CD14-positive monocyte (primary cell): Measurements from ENCODE around the gene ASTN2. TPM values are rescaled to one million over a fixed set of nuclear protein-coding genes. Genes with fewer than 3 reads are reported as not detected.

Experiments used
- DNase-seq, 3 donors: peaks; one replicate each; pipeline ENCODE4 v3.0.0-alpha.2; 2011 to 2022
- H2AFZ ChIP-seq: 2 replicates; pipeline ENCODE4 v1.6.0; 2012; ENCODE audit warnings: mild to moderate bottlenecking, low read depth, low read length, inconsistent platforms; ENCODE audit not compliant: insufficient read depth, poor library complexity, severe bottlenecking
- H3K27ac ChIP-seq, 2 donors: 1 replicate in 1 of 2; 2 replicates in 1 of 2; pipeline ENCODE4 v1.5.1; 2012 to 2013; ENCODE audit warnings: low read length in 2 of 2, control low read depth in 1 of 2, inconsistent platforms in 1 of 2, low read depth in 1 of 2, mild to moderate bottlenecking in 1 of 2
- H3K27me3 ChIP-seq, 2 donors: one replicate each; pipeline versions ENCODE4 v1.6.0 to v1.6.1; 2011 to 2013; ENCODE audit warnings: low read length in 2 of 2; ENCODE audit not compliant: control insufficient read depth in 2 of 2, insufficient read depth in 2 of 2
- H3K36me3 ChIP-seq, 2 donors: replicated peaks in 1 of 2; 1 replicate in 1 of 2; 2 replicates in 1 of 2; pipeline versions ENCODE4 v1.5.1 to v1.6.1; 2012 to 2013; ENCODE audit warnings: low read length in 2 of 2, control low read depth in 1 of 2, inconsistent platforms in 1 of 2, mild to moderate bottlenecking in 1 of 2; ENCODE audit not compliant: insufficient read depth in 2 of 2, control insufficient read depth in 1 of 2
- H3K4me1 ChIP-seq, 2 donors: 1 replicate in 1 of 2; 2 replicates in 1 of 2; pipeline versions ENCODE4 v1.5.1 to v1.6.1; 2012 to 2013; ENCODE audit warnings: low read length in 2 of 2, control low read depth in 1 of 2, inconsistent platforms in 1 of 2, mild to moderate bottlenecking in 1 of 2, moderate library complexity in 1 of 2; ENCODE audit not compliant: insufficient read depth in 2 of 2, control insufficient read depth in 1 of 2
- H3K4me2 ChIP-seq: replicated peaks from 2 replicates; pipeline ENCODE3; 2012; ENCODE audit warnings: low read length, moderate library complexity, mild to moderate bottlenecking; ENCODE audit not compliant: poor library complexity, severe bottlenecking; ENCODE audit errors: extremely low read depth
- H3K4me3 ChIP-seq, 3 experiments: fragments of 200-600 bp in 1 of 3; sonication (generic) in 1 of 3; replicated peaks in 1 of 3; 1 replicate in 2 of 3; 2 replicates in 1 of 3; pipeline ENCODE4 v1.5.1; 2011 to 2013; ENCODE audit warnings: low read length in 3 of 3, mild to moderate bottlenecking in 3 of 3, control low read depth in 2 of 3, low read depth in 2 of 3, inconsistent platforms in 1 of 3, moderate library complexity in 1 of 3
- H3K79me2 ChIP-seq: 2 replicates; pipeline ENCODE4 v1.6.0; 2012; ENCODE audit warnings: mild to moderate bottlenecking, control low read depth, inconsistent platforms, low read length, moderate library complexity; ENCODE audit not compliant: insufficient read depth
- H3K9ac ChIP-seq: 2 replicates; pipeline ENCODE4 v1.6.0; 2017; ENCODE audit warnings: low read length, mild to moderate bottlenecking; ENCODE audit not compliant: insufficient read depth, poor library complexity, severe bottlenecking
- H3K9me3 ChIP-seq, 2 donors: replicated peaks in 1 of 2; 1 replicate in 1 of 2; 2 replicates in 1 of 2; pipeline versions ENCODE4 v1.5.1 to v1.6.1; 2012 to 2013; ENCODE audit warnings: low read length in 2 of 2, control low read depth in 1 of 2; ENCODE audit not compliant: control insufficient read depth in 1 of 2, insufficient read depth in 1 of 2
- H4K20me1 ChIP-seq: 2 replicates; pipeline ENCODE4 v1.6.0; 2012; ENCODE audit warnings: mild to moderate bottlenecking, low read length, control low read depth, moderate library complexity; ENCODE audit not compliant: insufficient read depth
- H3K27ac Mint-ChIP-seq, 7 donors: one replicate each; pipeline ENCODE4 v1.8.0; 2020; ENCODE audit warnings: mild to moderate bottlenecking in 7 of 7, mixed read lengths in 7 of 7, moderate library complexity in 6 of 7, inconsistent platforms in 2 of 7
- H3K27me3 Mint-ChIP-seq, 3 donors: one replicate each; pipeline ENCODE4 v1.8.0; 2021 to 2022; ENCODE audit warnings: low read depth in 3 of 3, mild to moderate bottlenecking in 3 of 3, mixed read lengths in 3 of 3, moderate library complexity in 3 of 3, inconsistent platforms in 1 of 3
- H3K36me3 Mint-ChIP-seq, 2 donors: one replicate each; pipeline ENCODE4 v1.8.0; 2020; ENCODE audit warnings: mixed read lengths in 2 of 2, inconsistent platforms in 1 of 2, mild to moderate bottlenecking in 1 of 2
- H3K4me1 Mint-ChIP-seq: one replicate; pipeline ENCODE4 v1.8.0; 2020; ENCODE audit warnings: mild to moderate bottlenecking, mixed read lengths
- H3K4me3 Mint-ChIP-seq, 2 donors: one replicate each; pipeline ENCODE4 v1.8.0; 2020; ENCODE audit warnings: mild to moderate bottlenecking in 2 of 2, mixed read lengths in 2 of 2, moderate library complexity in 1 of 2
- H3K9me3 Mint-ChIP-seq, 7 donors: one replicate each; pipeline ENCODE4 v1.8.0; 2020 to 2022; ENCODE audit warnings: mixed read lengths in 7 of 7, mild to moderate bottlenecking in 6 of 7, moderate library complexity in 6 of 7, inconsistent platforms in 2 of 7
- WGBS: methylation state at CpG from one replicate; pipeline ENCODE4 v1.1.5; 2013; ENCODE audit warnings: missing lambda C conversion rate; ENCODE audit not compliant: insufficient coverage; 5-methylcytosine and 5-hydroxymethylcytosine counted together
- intact Hi-C, 2 donors: fragments of 100-400 bp; cut with micrococcal nuclease; formaldehyde crosslinking; loops; one replicate each; pipeline versions ENCODE4 v1.15.0 to v1.15.1; 2023
- polyA plus RNA-seq, 3 donors: library from polyadenylated mRNA; depleted of rRNA in 1 of 3; unstranded in 2 of 3; stranded (reverse) in 1 of 3; fragments of 300-500 nt in 2 of 3; fragments of >200 nt in 1 of 3; fragmentation: Illumina TruSeq in 2 of 3; gene quantifications; 1 replicate in 2 of 3; 2 replicates in 1 of 3; pipeline ENCODE4 v1.2.3, GENCODE V29; 2012 to 2021
- TF ChIP-seq, protein P1 (sequence below): fragments of 200-600 bp; IDR thresholded peaks from one replicate; pipeline ENCODE4 v1.8.0; 2022; ENCODE audit warnings: antibody characterized with exemption, mild to moderate bottlenecking

The ASTN2 gene
- polyA plus RNA-seq, 3 donors: not detected

GRCh38 chr9:116985596-116985995 is 429.3 kb downstream of the ASTN2 start:
- Histone ChIP-seq H3K4me1 (peaks cover 11 to 47% of the 10 kb centered on the region in 2 donors), H2AFZ (no peak overlapping the region), H3K9ac (no peak overlapping the region), H3K4me2 (no peak overlapping the region), H3K27me3 (no peaks in the 10 kb centered on the region), H3K79me2 (no peaks in the 10 kb centered on the region), H4K20me1 (no peaks in the 10 kb centered on the region), H3K27ac (no peak overlapping the region), H3K36me3 (no peaks in the 10 kb centered on the region), H3K9me3 (no peaks in the 10 kb centered on the region), H3K4me3 (no peak overlapping the region)
- H3K36me3 Mint-ChIP-seq: no peaks in the 10 kb centered on the region
- WGBS: 83% methylated on average over 2 of the region's 4 CpGs
- no peak overlapping the region for H3K4me3 Mint-ChIP-seq
- peaks cover 0 to 2% (median 0%) of the 10 kb centered on the region in 3 donors for H3K27me3 Mint-ChIP-seq
- H3K27ac Mint-ChIP-seq: no peak overlapping the region
- intact Hi-C loops: no loop called here
- TF ChIP-seq, protein P1, sequence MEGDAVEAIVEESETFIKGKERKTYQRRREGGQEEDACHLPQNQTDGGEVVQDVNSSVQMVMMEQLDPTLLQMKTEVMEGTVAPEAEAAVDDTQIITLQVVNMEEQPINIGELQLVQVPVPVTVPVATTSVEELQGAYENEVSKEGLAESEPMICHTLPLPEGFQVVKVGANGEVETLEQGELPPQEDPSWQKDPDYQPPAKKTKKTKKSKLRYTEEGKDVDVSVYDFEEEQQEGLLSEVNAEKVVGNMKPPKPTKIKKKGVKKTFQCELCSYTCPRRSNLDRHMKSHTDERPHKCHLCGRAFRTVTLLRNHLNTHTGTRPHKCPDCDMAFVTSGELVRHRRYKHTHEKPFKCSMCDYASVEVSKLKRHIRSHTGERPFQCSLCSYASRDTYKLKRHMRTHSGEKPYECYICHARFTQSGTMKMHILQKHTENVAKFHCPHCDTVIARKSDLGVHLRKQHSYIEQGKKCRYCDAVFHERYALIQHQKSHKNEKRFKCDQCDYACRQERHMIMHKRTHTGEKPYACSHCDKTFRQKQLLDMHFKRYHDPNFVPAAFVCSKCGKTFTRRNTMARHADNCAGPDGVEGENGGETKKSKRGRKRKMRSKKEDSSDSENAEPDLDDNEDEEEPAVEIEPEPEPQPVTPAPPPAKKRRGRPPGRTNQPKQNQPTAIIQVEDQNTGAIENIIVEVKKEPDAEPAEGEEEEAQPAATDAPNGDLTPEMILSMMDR: no peak
- H3K4me1 Mint-ChIP-seq: peaks cover 56% of the 10 kb centered on the region
- no peak for DNase-seq
- H3K9me3 Mint-ChIP-seq: peaks cover 0 to 10% (median 1%) of the 10 kb centered on the region in 7 donors

- DNase-seq: no peak
- Mint-ChIP-seq H3K4me1 (peaks cover 48% of the 10 kb centered on the region), H3K27me3 (peaks cover 0 to 1% (median 0%) of the 10 kb centered on the region in 3 donors), H3K9me3 (peaks cover 0 to 7% (median 0%) of the 10 kb centered on the region in 7 donors), H3K4me3 (no peak overlapping the region), H3K27ac (peak overlapping the region in 1 of 7 donors; percentile 60), H3K36me3 (no peaks in the 10 kb centered on the region)
- 100% methylated on average over 1 of the region's 2 CpGs for WGBS
- no peaks in the 10 kb centered on the region for H4K20me1 ChIP-seq
- no peak overlapping the region for H3K9ac ChIP-seq
- H3K27ac ChIP-seq: no peak overlapping the region
- intact Hi-C loops: no loop called here
- H3K4me2 ChIP-seq: no peak overlapping the region
- peaks cover 11 to 44% of the 10 kb centered on the region in 2 donors for H3K4me1 ChIP-seq
- no peaks in the 10 kb centered on the region for H3K27me3 ChIP-seq
- no peaks in the 10 kb centered on the region for H3K36me3 ChIP-seq
- H3K9me3 ChIP-seq: no peaks in the 10 kb centered on the region
- no peak overlapping the region for H3K4me3 ChIP-seq
- no peaks in the 10 kb centered on the region for H3K79me2 ChIP-seq
- TF ChIP-seq, protein P1: no peak
- H2AFZ ChIP-seq: no peak overlapping the region
These were observed 430.7 kb downstream of the ASTN2 start for GRCh38 chr9:116984111-116984510.
